ENCODE measurements around the gene DLD. TPM values are rescaled to one million over a fixed set of nuclear protein-coding genes. Genes with fewer than 3 reads are reported as not detected.

DLD gene
- total and polyA plus RNA-seq, 8 donors = 61.1 to 80.2 (median 74.2) TPM

DNA sequence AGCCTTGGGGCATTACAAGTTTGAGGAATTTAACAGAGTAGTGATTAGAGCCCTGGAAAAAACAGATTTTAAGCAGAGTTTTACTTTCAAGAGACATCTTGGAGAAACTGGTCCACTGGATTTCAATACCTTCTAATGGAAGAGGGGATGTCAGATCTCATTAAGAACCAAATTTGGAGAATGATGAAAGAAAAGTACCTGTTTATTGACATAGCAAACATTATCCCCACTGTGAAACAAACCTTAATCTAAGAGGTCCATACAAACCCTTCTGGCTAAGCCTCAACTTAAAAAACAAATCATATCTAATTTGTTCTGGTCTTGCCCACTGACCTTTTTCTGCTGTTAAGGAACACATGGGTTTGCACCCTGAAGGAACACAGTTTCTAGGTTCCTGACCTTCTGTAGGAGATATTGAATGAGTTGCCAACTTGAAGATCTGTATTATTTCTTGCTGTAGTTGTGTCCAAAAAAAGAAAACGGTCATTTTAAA lies 58.5 kb downstream of the DLD start:
- TF ChIP-seq, protein P1, sequence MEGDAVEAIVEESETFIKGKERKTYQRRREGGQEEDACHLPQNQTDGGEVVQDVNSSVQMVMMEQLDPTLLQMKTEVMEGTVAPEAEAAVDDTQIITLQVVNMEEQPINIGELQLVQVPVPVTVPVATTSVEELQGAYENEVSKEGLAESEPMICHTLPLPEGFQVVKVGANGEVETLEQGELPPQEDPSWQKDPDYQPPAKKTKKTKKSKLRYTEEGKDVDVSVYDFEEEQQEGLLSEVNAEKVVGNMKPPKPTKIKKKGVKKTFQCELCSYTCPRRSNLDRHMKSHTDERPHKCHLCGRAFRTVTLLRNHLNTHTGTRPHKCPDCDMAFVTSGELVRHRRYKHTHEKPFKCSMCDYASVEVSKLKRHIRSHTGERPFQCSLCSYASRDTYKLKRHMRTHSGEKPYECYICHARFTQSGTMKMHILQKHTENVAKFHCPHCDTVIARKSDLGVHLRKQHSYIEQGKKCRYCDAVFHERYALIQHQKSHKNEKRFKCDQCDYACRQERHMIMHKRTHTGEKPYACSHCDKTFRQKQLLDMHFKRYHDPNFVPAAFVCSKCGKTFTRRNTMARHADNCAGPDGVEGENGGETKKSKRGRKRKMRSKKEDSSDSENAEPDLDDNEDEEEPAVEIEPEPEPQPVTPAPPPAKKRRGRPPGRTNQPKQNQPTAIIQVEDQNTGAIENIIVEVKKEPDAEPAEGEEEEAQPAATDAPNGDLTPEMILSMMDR (IDR thresholded peaks at IDR 0.05) = no peak
- H3K27me3 ChIP-seq = no peaks in the 10 kb centered on the region
- H3K4me3 ChIP-seq = no peak overlapping the region
- DNase-seq = no peak
- no peak overlapping the region for H3K27ac ChIP-seq
- intact Hi-C loops (cut with DNase I) = no loop called here
- no peak for ATAC-seq
- H3K9me3 ChIP-seq = no peaks in the 10 kb centered on the region
- peaks cover 0 to 20% of the 10 kb centered on the region in 2 donors for H3K36me3 ChIP-seq
- peaks cover 0 to 19% of the 10 kb centered on the region in 2 donors for H3K4me1 ChIP-seq

DNA sequence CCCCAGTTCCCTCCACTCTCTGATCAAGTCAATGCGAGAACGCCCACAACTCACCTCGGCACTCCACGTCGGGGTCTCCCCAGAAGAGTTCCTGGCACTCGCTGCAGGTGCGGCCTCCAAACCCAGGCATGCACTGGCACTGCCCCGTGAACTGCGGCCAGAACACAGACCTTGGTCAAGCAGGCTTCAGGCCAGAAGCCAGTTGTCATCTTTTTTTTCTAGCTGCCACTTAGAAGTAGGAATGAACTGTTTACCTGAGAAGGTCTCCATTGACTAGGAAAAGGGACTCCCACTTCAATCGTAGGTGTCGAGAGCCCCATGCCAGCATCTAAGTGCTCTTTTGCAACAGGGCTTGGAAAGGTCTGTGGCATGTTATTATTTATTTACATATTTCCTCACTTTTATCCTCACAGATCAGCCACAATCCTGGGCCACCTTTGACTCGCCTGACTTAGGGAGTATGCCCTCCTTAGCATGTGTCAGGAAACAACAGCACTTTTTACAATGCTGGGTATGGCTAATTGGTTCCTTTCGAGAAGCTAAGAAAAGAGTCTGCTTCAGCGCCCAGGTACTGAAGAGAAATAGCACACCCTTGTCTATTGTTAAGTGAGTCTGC lies 60.3 kb downstream of the DLD start:
- DNase-seq = no peak
- H3K27ac ChIP-seq = no peak overlapping the region
- intact Hi-C loops (cut with DNase I) = no loop called here
- H3K27me3 ChIP-seq = no peaks in the 10 kb centered on the region
- TF ChIP-seq, protein P1 (IDR thresholded peaks at IDR 0.05) = no peak
- ATAC-seq = peak; percentile 73
- H3K36me3 ChIP-seq = peaks cover 0 to 22% of the 10 kb centered on the region in 2 donors
- peaks cover 0 to 19% of the 10 kb centered on the region in 2 donors for H3K4me1 ChIP-seq
- no peaks in the 10 kb centered on the region for H3K9me3 ChIP-seq
- no peak overlapping the region for H3K4me3 ChIP-seq

DNA sequence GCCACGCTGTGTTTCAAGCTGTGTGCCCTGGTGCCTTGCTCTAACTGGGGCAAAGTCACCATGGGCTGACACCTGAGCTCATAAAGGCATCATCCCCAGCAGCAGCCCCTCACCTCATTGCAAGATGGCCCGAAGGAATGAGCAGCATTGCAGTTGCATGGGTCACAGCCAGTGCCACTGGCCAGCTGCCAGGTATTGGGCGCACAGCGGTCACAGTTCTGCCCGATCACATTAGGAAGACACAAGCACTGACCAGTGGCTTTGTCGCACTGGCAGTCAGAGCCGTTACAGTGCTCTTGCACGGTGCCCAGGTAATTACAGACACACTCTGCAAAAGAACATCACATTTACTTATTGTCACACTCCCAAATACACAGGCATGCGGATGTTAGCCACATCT lies 60.9 kb downstream of the DLD start:
- no peaks in the 10 kb centered on the region for H3K27me3 ChIP-seq
- no peak overlapping the region for H3K27ac ChIP-seq
- no peaks in the 10 kb centered on the region for H3K9me3 ChIP-seq
- DNase-seq (peak in 1 of 4 donors; percentile 70), ATAC-seq (peak; percentile 28)
- H3K4me1 ChIP-seq = peaks cover 0 to 19% of the 10 kb centered on the region in 2 donors
- peaks cover 0 to 26% of the 10 kb centered on the region in 2 donors for H3K36me3 ChIP-seq
- intact Hi-C loops (cut with DNase I) = no loop called here
- TF ChIP-seq, protein P1 (IDR thresholded peaks at IDR 0.05) = no peak
- no peak overlapping the region for H3K4me3 ChIP-seq

DNA sequence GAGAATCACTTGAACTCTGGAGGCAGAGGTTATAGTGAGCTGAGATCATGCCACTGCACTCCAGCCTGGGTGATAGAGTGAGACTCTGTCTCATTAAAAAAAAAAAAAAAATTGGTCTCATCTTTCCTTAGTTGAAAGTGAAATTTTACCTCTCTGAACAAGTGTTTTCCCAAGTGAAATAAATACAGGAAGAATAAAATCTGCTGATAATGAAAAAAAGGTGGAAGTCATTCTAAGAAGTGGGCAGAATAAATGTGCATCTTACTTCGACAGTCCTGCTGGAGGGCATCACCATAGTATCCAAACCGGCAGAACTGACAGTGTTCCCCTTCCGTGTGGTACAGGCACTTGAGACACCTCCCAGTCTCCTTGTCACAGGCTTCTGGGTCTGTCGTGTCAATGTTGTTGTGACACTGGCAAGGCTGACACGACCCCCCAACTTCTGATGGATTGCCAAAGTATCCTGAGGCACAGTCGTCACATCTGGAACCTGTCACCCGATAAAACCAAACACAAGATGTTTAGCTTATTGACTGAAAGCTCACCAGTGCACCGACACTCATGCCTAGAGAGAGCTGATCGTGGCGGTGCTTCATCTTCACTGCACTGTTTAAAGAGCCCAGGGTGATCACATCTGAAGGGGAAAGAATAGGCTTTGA lies 62.4 kb downstream of the DLD start:
- Histone ChIP-seq H3K27me3 (no peaks in the 10 kb centered on the region), H3K27ac (no peak overlapping the region)
- no peak for DNase-seq

DNA sequence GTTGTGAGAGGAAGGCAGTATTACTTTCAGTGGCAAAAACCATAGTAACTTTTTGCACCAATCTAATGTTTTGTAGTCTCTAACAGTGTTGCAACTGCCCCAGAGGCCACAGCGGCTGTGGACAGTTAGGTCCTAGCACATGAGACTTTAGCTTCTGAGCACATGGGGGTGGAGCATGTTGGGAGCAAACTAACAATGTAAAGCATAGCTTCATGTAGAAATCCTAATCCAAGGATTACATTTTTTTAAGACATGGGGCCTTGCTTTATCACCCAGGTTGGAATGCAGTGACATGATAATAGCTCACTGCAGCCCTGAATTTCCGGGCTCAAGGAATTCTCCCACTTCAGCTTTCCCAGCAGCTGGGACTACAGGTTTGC lies 62.9 kb downstream of the DLD start:
- no peak for DNase-seq
- Histone ChIP-seq H3K27ac (no peak overlapping the region), H3K4me1 (peaks cover 0 to 14% of the 10 kb centered on the region in 2 donors), H3K27me3 (no peaks in the 10 kb centered on the region), H3K36me3 (peaks cover 0 to 26% of the 10 kb centered on the region in 2 donors), H3K9me3 (no peaks in the 10 kb centered on the region), H3K4me3 (no peak overlapping the region)
- intact Hi-C loops (cut with DNase I) = no loop called here
- no peak for ATAC-seq
- TF ChIP-seq, protein P1 (IDR thresholded peaks at IDR 0.05) = no peak

More for the DNA sequence above, 62.4 kb downstream of the DLD start:
- H3K4me1 ChIP-seq = peaks cover 0 to 19% of the 10 kb centered on the region in 2 donors
- no peak overlapping the region for H3K4me3 ChIP-seq
- no peak for ATAC-seq
- peaks cover 0 to 26% of the 10 kb centered on the region in 2 donors for H3K36me3 ChIP-seq
- TF ChIP-seq, protein P1 (IDR thresholded peaks at IDR 0.05) = no peak
- intact Hi-C loops (cut with DNase I) = no loop called here
- H3K9me3 ChIP-seq = no peaks in the 10 kb centered on the region

Data from left lung (tissue), 10 donors.